Testis (tissue), 3 donors: ENCODE measurements around the gene CPLANE2. TPM values are rescaled to one million over a fixed set of nuclear protein-coding genes. Genes with fewer than 3 reads are reported as not detected.
"Not testable (repeated sequence)": the region's sequence is repeated elsewhere in the genome, so short reads cannot be mapped to it uniquely, and the experiment has no call there.

Experiments
- DNase-seq: peaks from one replicate; pipeline ENCODE4 v3.0.0-alpha.2; 2019
- H3K27ac ChIP-seq, 2 donors: fragments of 200-600 bp; sonication (generic); one replicate each; pipeline ENCODE4 v1.5.1; 2019
- H3K27me3 ChIP-seq: fragments of 200-600 bp; sonication (generic); one replicate; pipeline ENCODE4 v1.5.1; 2019
- H3K36me3 ChIP-seq: fragments of 200-600 bp; sonication (generic); one replicate; pipeline ENCODE4 v1.5.1; 2017; ENCODE audit warnings: low read depth; ENCODE audit errors: missing control alignments
- H3K4me1 ChIP-seq: fragments of 200-600 bp; sonication (generic); one replicate; pipeline ENCODE4 v1.5.1; 2019
- H3K4me3 ChIP-seq, 2 donors: fragments of 200-600 bp; sonication (generic); one replicate each; pipeline ENCODE4 v1.5.1; 2017 to 2019
- H3K9me3 ChIP-seq: fragments of 200-600 bp; sonication (generic); one replicate; pipeline ENCODE4 v1.5.1; 2017
- CTCF ChIP-seq, 3 experiments: fragments of 450-650 bp in 2 of 3; fragments of 200-600 bp in 1 of 3; sonication (generic) in 1 of 3; IDR thresholded peaks; one replicate each; pipeline ENCODE4 v1.5.1; 2016 to 2019; ENCODE audit warnings: antibody characterized with exemption in 3 of 3, mild to moderate bottlenecking in 2 of 3, moderate library complexity in 1 of 3
- POLR2A ChIP-seq: fragments of 450-650 bp; IDR thresholded peaks from one replicate; pipeline ENCODE4 v1.6.1; 2017; ENCODE audit warnings: antibody characterized with exemption, mild to moderate bottlenecking, moderate library complexity
- WGBS, 2 donors: methylation state at CpG; one replicate each; pipeline ENCODE4 v1.1.5; 2018; 5-methylcytosine and 5-hydroxymethylcytosine counted together
- intact Hi-C: fragments of 100-400 bp; cut with DNase I; formaldehyde crosslinking; loops from one replicate; pipeline ENCODE4 v1.15.1; 2023; ENCODE audit warnings: low total_unique reads
- polyA plus RNA-seq: library from polyadenylated mRNA; stranded (reverse); fragments of 350-450 nt; fragmentation: Illumina TruSeq; extraction: RNeasy Lipid Tissue Mini Kit (QIAGEN cat#74804); gene quantifications from one replicate; pipeline ENCODE4 v1.2.3, GENCODE V29; 2014; ENCODE audit warnings: low read depth, low replicate concordance; ENCODE audit not compliant: insufficient read depth
- total RNA-seq, 2 donors: library from RNA; depleted of rRNA; stranded (reverse); fragments of >200 nt; gene quantifications; one replicate each; pipeline ENCODE4 v1.2.3, GENCODE V29; 2016

Gene CPLANE2
- total and polyA plus RNA-seq, 3 donors from 2014 or later, result 10.6 to 11.8 (median 11.1) TPM

- no peaks in the 10 kb centered on the region for H3K9me3 ChIP-seq
- H3K27ac ChIP-seq, result no peak overlapping the region
- WGBS, 2 donors, result 5 to 9% methylated on average over 31 to 33 of the region's 33 CpGs
- H3K27me3 ChIP-seq, result no peaks in the 10 kb centered on the region
- DNase-seq, result peak; percentile 89
- H3K36me3 ChIP-seq, result no peaks in the 10 kb centered on the region
- intact Hi-C loops, result no loop called here
- H3K4me1 ChIP-seq, result peaks cover 5% of the 10 kb centered on the region
- TF ChIP-seq POLR2A, result no peak
- TF ChIP-seq CTCF (IDR thresholded peaks at IDR 0.05), result no peak
- peak overlapping the region; percentile 15 to 53 for H3K4me3 ChIP-seq
These were observed 20.9 kb downstream of the CPLANE2 start for GRCh38 chr1:16215882-16216753.

GRCh38 chr1:16215240-16215639 is 21.7 kb downstream of the CPLANE2 start:
- intact Hi-C loops, result not testable (repeated sequence)
- WGBS, 2 donors, result 69 to 70% methylated on average over 14 of the region's 14 CpGs

GRCh38 chr1:16213544-16213943 is 23.4 kb downstream of the CPLANE2 start:
- DNase-seq, H3K4me3 ChIP-seq, H3K9me3 ChIP-seq, H3K27ac ChIP-seq, H3K36me3 ChIP-seq, H3K27me3 ChIP-seq, intact Hi-C loops, H3K4me1 ChIP-seq: not testable (repeated sequence)
- WGBS, 2 donors, result 95% methylated on average over 3 of the region's 3 CpGs

More at GRCh38 chr1:16215240-16215639, 21.7 kb downstream of the CPLANE2 start:
- H3K4me1 ChIP-seq, H3K9me3 ChIP-seq, DNase-seq, H3K27me3 ChIP-seq, H3K4me3 ChIP-seq, H3K27ac ChIP-seq, H3K36me3 ChIP-seq: not testable (repeated sequence)

- intact Hi-C loops, result no loop called here
- H3K4me3 ChIP-seq, result no peak overlapping the region
- no peaks in the 10 kb centered on the region for H3K9me3 ChIP-seq
- no peaks in the 10 kb centered on the region for H3K27me3 ChIP-seq
- 61 to 79% methylated on average over 3 of the region's 3 CpGs for WGBS, 2 donors
- H3K4me1 ChIP-seq, result peaks cover 5% of the 10 kb centered on the region
- H3K27ac ChIP-seq, result no peak overlapping the region
- DNase-seq, result no peak
- H3K36me3 ChIP-seq, result no peaks in the 10 kb centered on the region
- TF ChIP-seq CTCF (IDR thresholded peaks at IDR 0.05) (no peak), POLR2A (no peak)
These were observed 24.0 kb downstream of the CPLANE2 start for GRCh38 chr1:16213013-16213412.

GRCh38 chr1:16212251-16212961 is 24.6 kb downstream of the CPLANE2 start, which contains the start of gene ARHGEF19:
TSS of gene ARHGEF19 (minus strand) at chr1:16212652. CDS start at chr1:16209054, 3,598 bp downstream.
- Histone ChIP-seq H3K4me1 (peaks cover 7% of the 10 kb centered on the region), H3K27me3 (no peaks in the 10 kb centered on the region), H3K4me3 (no peak within 1 kb of the TSS), H3K9me3 (no peaks in the 10 kb centered on the region), H3K27ac (no peak within 1 kb of the TSS), H3K36me3 (no peaks in the 10 kb centered on the region)
- TF ChIP-seq CTCF (IDR thresholded peaks at IDR 0.05) (no peak), POLR2A (no peak)
- no peak for DNase-seq
- WGBS, 2 donors, result 54 to 57% methylated on average over 8 to 14 of the region's 14 CpGs
- intact Hi-C loops, result no loop called here
